Measurements from ENCODE around the gene TRIM34.

GRCh38 chr11:5689551-5689983 lies 64.8 kb downstream of the TRIM34 start, which contains the start of gene TRIM22:
- peak in 2 of 3 donors; percentile 34 to 88 for TF ChIP-seq POLR2A (IDR thresholded peaks at IDR 0.05)
- TF ChIP-seq, protein P1, sequence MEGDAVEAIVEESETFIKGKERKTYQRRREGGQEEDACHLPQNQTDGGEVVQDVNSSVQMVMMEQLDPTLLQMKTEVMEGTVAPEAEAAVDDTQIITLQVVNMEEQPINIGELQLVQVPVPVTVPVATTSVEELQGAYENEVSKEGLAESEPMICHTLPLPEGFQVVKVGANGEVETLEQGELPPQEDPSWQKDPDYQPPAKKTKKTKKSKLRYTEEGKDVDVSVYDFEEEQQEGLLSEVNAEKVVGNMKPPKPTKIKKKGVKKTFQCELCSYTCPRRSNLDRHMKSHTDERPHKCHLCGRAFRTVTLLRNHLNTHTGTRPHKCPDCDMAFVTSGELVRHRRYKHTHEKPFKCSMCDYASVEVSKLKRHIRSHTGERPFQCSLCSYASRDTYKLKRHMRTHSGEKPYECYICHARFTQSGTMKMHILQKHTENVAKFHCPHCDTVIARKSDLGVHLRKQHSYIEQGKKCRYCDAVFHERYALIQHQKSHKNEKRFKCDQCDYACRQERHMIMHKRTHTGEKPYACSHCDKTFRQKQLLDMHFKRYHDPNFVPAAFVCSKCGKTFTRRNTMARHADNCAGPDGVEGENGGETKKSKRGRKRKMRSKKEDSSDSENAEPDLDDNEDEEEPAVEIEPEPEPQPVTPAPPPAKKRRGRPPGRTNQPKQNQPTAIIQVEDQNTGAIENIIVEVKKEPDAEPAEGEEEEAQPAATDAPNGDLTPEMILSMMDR (IDR thresholded peaks at IDR 0.05 in 8 of 11, conservative IDR thresholded peaks at IDR 0.05 in 3 of 11), result peak in 1 of 11 experiments; percentile 13
